Right ventricle myocardium inferior (tissue), 1 donor: ENCODE results near the gene ADCY4. TPM values are rescaled to one million over a fixed set of nuclear protein-coding genes. Genes with fewer than 3 reads are reported as not detected.

Experiments used
- ATAC-seq: fragments of 200-7000 bp; cut with Tn5 transposase; one replicate; pipeline ENCODE4 v1.9.1; 2020; ENCODE audit warnings: mild to moderate bottlenecking, moderate library complexity
- DNase-seq: peaks from one replicate; pipeline ENCODE4 v3.0.0; 2021; ENCODE audit errors: missing footprints
- intact Hi-C: fragments of 100-400 bp; cut with DNase I; formaldehyde crosslinking; loops from one replicate; pipeline ENCODE4 v1.11.0; 2022
- total RNA-seq: library from RNA; stranded (reverse); fragmentation: NEBNext Ultra II Directional; extraction: Animal tissue kit (Norgen Biotek cat#: 25700); gene quantifications from one replicate; pipeline ENCODE4 v1.2.1, GENCODE V29; 2021
- donor health status: DM: no; HTN: yes; CAD: no; lungs with severe emphysema.

The ADCY4 gene
- total RNA-seq, 1 donor from 2014 or later, result 27.3 TPM

DNA sequence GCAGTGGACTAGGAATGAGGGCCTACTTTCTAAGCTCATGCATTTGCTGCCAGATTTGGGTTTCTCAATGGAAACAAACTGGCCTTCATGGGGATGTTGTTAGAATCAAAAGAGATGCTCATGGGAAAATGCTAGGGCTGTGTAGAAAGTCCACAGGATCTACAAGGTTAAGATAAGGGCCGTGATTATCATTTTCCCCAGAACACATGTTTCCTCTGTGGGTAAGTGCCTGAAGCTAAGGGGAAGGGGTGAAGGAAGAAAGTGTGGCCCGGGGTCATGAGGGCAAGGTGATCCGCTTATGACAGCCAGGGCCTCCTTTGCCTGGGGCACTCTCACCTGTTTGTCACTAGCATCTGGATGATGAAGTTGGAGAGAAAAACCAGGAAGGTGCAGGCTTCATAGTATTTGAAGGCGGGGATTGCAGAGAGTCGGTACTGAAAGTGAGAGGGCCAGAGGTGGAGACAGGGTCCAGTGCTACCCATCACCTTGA, 9.8 kb downstream of the ADCY4 start:
- intact Hi-C loops, result no loop called here
- no peak for ATAC-seq
- DNase-seq, result no peak

DNA sequence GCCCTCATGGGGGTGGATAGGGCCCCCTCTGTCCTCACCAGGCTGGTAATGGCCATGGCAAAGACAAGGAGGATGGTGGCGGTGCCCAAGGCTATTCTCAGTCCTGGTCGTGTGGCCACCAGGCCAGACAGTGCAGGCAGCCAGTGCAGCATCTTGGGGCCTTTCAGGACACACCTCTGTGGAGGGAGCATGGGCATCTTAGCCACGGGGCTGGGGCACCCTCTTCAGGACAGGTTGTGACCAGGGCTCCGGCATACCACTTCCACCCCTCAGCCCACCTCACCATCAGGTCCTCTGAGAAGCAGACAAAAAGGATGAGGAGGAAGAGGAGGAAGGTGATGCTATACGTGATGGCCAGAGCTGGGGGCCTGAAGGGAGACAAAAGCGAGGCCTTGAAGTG, 10.8 kb downstream of the ADCY4 start:
- intact Hi-C loops, result no loop called here
- no peak for DNase-seq
- ATAC-seq, result no peak

DNA sequence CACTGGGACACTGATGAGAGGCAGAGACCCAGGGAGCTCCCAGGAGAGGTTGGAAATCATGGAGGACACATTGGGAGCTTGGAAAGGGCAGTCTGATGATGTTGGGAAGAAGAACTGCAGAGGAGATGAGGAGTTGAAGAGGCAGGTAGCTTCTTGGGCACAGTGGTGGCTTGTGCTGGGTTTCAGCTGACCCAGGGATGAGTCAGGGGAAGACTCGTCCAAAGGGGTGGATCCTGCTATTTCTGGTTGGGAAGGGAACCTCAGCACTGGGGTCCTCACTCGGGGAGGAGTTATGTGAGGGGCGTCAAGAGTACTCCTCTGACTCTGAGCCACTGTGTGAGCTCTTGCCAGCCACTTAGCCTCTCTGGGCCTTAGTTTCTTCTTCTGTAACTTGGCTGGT, 11.5 kb downstream of the ADCY4 start:
- no peak for ATAC-seq
- intact Hi-C loops, result no loop called here
- DNase-seq, result no peak

DNA sequence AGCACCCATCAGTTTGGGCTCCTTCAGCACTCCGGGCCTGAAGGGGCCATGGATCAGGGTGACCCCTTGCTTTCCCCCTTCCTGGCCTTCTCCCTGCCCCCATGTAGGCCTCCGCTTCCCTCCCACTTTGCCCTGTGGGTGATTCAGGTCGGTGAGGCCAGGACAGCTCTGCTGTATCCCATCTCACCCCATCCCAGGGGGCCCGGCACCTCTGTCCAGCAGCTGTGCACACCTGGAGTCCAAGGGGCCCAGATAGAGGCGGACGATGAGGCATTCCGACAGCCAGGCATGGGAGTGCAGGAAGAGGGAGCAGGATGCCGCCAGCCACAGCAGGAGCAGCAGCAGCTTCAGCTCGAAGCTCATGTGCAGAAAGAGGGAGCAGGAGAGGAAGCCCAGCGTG, 12.2 kb downstream of the ADCY4 start:
- DNase-seq (no peak), ATAC-seq (no peak)
- intact Hi-C loops, result no loop called here

DNA sequence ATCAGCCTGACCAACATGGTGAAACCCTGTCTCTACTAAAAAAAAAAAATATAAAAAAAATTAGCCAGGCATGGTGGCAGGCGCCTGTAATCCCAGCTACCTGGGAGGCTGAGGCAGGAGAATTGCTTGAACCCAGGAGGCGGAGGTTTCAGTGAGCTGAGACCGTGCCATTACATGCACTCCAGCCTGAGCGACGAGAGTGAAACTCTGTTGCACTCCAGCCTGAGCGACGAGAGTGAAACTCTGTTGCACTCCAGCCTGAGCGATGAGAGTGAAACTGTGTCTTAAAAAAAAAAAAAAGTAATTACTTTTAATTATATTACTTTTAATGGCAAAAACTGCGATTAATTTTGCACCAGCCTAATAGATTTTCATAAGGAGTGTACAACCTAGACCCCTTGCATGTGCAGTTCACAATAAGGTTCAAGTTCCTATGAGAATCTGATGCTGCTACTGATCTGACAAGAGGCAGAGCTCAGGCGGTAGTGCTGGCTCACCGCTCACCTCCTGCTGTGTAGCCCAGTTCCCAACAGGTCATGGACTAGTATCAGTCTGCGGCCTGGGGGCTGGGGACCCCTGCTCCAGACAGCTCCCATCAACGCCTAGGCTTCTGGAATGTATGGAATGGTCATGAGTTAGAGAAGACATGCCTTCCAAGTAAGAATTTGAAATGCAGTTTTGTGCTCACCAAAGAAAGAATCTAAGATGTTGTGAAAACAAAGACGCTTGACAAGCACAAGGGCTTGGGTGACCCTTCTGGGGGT, 13.5 kb downstream of the ADCY4 start:
- intact Hi-C loops, result no loop called here
- no peak for ATAC-seq
- no peak for DNase-seq

DNA sequence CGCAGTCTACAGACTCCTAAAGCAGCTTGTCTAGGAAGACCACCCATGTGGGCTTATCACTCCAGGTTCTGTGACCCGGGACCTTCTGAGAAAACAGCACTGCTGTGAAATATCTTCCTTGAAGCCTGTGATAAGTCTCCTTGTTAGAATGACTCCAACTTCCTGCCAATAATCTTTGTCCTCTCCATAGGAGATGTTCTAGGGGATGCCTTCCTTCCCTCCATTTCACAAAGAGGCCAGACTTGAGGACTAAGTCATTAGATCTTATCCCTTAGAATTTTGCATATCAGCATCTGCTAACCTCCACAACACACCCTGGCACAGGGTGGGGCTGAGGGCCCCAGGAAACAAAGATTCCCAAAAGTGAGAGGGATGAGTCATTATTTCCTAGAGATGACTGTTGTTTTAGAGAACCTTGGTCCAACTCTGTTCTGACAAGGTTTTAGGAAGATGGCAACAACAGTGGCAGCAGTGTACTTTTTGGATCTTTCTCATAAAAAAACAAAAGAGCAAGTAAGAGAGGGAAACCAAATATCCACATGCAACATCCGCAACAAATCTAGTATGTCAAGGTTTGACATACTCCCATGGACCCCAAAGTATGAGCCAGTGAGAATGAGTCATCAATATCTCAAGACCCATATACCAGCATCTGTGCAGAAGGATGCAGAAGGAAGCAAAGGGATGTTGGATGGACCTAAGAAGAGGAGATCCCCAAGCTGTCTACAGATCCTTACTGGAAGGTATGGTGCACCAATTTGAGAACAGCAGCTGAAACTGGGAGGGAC, 17.5 kb downstream of the ADCY4 start:
- intact Hi-C loops, result no loop called here
- no peak for ATAC-seq

DNA sequence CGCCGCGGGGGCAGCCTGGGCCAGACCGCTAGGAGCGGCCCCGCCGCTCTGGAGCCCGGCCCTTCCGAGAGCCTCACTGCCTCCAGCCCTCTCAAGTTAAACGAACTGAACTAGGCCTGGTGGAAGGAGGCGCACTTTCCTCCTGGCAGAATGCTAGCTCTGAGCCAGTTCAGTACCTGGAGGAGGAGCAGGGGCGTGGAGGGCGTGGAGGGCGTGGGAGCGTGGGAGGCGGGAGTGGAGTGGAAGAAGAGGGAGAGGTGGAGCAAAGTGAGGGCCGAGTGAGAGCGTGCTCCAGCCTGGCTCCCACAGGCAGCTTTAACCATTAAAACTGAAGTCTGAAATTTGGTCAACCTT, 18.3 kb downstream of the ADCY4 start:
- no peak for DNase-seq
- ATAC-seq, result no peak
- intact Hi-C loops, result no loop called here

More for the DNA sequence above, 17.5 kb downstream of the ADCY4 start:
- DNase-seq, result no peak

- ATAC-seq, result peak; percentile 35
- peak; percentile 81 for DNase-seq
- intact Hi-C loops, result no loop called here
These were observed 18.9 kb downstream of the ADCY4 start for GRCh38 chr14:24315807-24316596.

GRCh38 chr14:24315243-24315806, 19.5 kb downstream of the ADCY4 start:
- intact Hi-C loops, result no loop called here
- ATAC-seq (no peak), DNase-seq (no peak)

DNA sequence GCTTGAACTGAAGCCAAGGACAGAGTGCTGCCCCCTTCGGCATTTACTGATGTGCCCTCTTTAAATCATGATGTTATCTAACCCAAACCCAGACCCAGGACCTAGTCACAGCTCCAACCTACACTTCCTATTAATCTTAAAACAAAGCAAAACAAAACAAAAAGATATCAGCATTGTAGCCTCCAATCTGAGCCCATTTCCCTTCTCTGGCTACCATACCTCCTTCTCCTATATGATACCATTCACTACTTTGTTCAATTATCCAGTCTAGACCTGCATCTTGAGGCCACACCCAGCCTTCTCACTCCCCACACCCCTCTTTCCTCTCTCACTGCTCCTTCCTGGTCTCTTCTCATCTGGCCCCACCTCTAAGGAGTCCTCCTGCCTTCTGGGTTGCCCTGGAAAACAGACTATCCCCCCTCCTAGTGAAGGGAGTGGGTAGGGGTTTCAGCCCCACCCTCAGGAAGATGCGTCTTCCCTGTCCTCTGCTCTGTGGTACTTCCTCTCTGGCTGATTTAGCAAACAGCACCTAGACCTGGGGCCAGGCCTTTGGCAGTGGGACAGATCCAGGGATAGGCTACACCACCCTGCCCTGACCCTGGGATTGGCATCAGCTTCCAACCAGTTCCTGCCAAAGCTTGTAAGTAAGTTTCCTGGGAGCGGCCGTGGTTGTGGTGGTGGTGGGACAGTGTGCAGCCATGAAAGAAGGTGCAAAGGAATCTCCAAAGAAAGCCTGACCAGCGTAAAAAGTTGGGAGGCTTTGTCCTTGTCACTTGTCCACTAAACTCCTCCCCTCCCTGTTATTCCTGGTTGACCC, 20.3 kb downstream of the ADCY4 start:
- intact Hi-C loops, result no loop called here
- ATAC-seq (no peak), DNase-seq (no peak)

DNA sequence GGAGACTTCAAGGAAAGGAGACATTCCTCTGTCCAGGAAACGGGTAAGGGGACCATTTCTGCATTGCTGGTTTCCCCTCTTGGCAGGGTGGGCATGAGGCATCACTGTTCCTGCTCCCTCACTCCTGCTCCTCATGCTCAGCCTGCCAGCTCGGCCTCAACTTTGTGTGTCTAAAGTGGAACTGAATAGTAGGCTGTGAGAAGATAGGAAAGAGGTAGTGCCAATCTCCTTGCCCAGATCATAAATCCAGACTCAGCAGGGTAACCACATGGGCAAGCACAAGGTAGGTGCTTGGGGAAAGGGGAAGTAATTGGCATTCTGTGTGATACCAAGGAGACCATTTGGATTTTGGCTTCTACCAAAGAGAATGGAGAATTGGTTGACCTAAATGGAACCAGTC, 21.0 kb downstream of the ADCY4 start:
- intact Hi-C loops, result no loop called here
- DNase-seq, result no peak
- no peak for ATAC-seq

DNA sequence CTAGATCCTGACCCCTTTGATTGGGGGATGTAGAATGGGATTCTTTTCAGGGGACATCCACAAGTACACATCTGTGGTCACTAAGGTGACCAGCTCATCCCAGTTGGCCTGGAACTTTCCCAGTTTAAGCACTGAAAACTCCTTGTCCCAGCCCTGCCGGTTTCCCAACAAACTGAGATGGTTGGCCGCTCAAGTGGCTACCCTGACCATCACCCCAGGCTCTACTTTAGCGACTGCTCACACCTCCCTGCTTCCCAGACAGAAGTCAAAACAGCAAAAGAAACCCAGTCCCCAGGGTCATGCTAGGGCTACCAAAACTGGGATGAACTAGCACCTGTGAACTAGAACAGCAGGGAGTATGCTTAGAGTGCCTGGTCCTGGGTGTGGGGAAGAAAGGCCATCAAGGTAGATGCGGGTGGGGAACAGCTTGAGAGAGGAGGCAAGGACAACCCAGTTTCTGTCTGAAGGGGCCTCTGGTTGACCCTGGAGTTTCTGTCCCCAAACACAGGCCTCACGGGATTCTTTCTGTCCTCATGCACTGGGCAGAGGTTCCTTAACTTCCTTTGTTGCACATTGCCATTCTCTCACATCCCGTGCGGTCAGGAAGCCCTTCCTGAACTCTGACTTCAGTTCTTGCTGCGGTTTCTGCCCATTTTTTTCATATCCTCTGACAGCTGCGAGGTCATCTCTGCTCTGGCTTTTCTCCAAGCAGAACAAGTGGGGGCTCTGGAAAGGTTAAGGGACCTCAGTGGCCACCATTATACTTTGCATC, 21.9 kb downstream of the ADCY4 start:
- DNase-seq (no peak), ATAC-seq (no peak)
- intact Hi-C loops, result no loop called here

- intact Hi-C loops, result loop anchor here (1.0 kb wide), 1 partner anchor 124 kb away; no protein-coding TSS in a partner anchor
- no peak for DNase-seq
- no peak for ATAC-seq
These were observed 22.8 kb downstream of the ADCY4 start for GRCh38 chr14:24311837-24312615.

DNA sequence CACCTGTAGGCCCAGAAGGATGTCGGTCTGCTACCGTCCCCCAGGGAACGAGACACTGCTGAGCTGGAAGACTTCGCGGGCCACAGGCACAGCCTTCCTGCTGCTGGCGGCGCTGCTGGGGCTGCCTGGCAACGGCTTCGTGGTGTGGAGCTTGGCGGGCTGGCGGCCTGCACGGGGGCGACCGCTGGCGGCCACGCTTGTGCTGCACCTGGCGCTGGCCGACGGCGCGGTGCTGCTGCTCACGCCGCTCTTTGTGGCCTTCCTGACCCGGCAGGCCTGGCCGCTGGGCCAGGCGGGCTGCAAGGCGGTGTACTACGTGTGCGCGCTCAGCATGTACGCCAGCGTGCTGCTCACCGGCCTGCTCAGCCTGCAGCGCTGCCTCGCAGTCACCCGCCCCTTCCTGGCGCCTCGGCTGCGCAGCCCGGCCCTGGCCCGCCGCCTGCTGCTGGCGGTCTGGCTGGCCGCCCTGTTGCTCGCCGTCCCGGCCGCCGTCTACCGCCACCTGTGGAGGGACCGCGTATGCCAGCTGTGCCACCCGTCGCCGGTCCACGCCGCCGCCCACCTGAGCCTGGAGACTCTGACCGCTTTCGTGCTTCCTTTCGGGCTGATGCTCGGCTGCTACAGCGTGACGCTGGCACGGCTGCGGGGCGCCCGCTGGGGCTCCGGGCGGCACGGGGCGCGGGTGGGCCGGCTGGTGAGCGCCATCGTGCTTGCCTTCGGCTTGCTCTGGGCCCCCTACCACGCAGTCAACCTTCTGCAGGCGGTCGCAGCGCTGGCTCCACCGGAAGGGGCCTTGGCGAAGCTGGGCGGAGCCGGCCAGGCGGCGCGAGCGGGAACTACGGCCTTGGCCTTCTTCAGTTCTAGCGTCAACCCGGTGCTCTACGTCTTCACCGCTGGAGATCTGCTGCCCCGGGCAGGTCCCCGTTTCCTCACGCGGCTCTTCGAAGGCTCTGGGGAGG, 23.9 kb downstream of the ADCY4 start, which contains the start of gene LTB4R:
Gene LTB4R, plus strand, starts transcription at position 857 of the 959 bp plus-strand sequence. CDS start 4,150 bp downstream, outside the sequence.
- intact Hi-C loops, result loop anchor here (1.0 kb wide), 1 partner anchor 125 kb away; no protein-coding TSS in a partner anchor
- DNase-seq (peak; percentile 87), ATAC-seq (peak; percentile 87)

DNA sequence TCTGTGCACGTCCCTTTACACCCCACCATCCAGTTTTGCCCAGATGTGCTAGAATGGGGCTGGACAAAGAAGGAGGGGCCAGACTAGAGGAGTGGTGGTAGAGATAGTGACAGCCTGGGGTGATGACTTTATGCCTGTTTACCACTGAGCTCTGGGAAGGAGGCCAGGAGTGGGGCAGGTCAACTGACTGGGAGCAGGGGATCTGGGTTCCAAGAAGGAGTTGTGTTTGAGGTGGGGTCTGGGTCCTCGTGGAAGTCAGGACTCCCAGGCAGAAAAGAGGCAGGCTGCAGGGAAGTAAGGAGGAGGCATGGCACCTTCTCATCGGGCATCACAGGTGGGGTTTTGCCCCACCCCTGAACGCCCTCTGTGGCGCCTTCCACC, 24.6 kb downstream of the ADCY4 start:
- intact Hi-C loops, result no loop called here
- no peak for DNase-seq
- no peak for ATAC-seq
